ENCODE measurements around the gene MRPS25.

DNA sequence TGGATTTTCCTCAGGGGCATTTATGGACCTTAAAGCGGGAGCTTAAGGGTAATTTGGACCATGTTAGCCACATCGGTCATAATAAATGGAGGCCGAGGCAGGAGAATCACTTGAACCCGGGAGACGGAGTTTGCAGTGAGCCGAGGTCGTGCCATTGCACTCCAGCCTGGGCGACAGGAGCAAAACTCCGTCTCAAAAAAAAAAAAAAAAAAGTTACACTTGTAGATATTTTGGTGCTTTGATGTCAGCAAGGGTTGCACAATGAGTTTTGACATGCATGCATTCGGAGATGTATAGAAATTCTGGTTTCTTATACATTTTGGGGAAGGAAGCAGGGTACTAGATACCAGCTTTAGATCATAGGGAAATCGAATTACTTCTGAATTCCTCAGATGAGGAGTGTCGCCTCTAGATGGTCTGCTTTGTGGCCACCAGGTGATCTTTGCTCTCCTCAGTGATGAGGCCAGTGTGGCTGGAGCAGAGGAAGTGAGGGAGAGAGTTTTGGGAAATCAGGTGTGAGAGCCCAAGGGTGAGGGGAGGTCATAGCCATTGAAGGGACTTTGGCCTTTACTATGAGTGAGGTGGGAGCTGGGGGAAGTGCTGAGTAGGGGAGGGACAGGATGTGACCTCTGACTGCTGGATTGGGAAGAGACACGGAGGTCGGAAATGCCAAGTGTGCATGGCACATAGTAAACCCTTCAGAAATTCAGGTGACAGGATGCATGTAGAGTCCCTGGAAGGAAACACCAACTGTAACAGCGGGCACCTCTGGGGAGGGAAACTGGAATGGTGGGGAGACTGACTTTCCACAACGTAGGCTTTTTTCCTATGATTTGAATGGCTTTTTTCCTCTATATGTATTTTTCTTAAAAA is 42.2 kb upstream of the MRPS25 start:
- TF ChIP-seq MYC (IDR thresholded peaks at IDR 0.05; ENCODE audit: low read depth, low read length) = no peak
- no peak for TF ChIP-seq EZH2 (IDR thresholded peaks at IDR 0.05; ENCODE audit: borderline replicate concordance, low read depth, low read length, severe bottlenecking)
- TF ChIP-seq, protein P1, sequence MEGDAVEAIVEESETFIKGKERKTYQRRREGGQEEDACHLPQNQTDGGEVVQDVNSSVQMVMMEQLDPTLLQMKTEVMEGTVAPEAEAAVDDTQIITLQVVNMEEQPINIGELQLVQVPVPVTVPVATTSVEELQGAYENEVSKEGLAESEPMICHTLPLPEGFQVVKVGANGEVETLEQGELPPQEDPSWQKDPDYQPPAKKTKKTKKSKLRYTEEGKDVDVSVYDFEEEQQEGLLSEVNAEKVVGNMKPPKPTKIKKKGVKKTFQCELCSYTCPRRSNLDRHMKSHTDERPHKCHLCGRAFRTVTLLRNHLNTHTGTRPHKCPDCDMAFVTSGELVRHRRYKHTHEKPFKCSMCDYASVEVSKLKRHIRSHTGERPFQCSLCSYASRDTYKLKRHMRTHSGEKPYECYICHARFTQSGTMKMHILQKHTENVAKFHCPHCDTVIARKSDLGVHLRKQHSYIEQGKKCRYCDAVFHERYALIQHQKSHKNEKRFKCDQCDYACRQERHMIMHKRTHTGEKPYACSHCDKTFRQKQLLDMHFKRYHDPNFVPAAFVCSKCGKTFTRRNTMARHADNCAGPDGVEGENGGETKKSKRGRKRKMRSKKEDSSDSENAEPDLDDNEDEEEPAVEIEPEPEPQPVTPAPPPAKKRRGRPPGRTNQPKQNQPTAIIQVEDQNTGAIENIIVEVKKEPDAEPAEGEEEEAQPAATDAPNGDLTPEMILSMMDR (IDR thresholded peaks at IDR 0.05; ENCODE audit: extremely low read depth in 1 of 2, insufficient read depth in 1 of 2, low read depth in 1 of 2, low read length in 2 of 2) = no peak
- no peak for TF ChIP-seq POLR2AphosphoS5 (IDR thresholded peaks at IDR 0.05; ENCODE audit: insufficient read depth, low read depth, low read length)

Measured in endothelial cell of umbilical vein (primary cell).